GM12891 (cell line): Measurements from ENCODE around the gene BOLL.

Experiments
- POLR2A ChIP-seq: IDR thresholded peaks from 2 replicates; pipeline ENCODE4 v1.6.1; 2011; ENCODE audit warnings: low read depth, low read length, control low read depth
- POLR2AphosphoS5 ChIP-seq: IDR thresholded peaks from 2 replicates; pipeline ENCODE4 v1.6.1; 2011; ENCODE audit warnings: low read depth, low read length, control low read depth

GRCh38 chr2:197809064-197809463 is 23.9 kb upstream of the BOLL start:
- no peak for TF ChIP-seq POLR2A
- no peak for TF ChIP-seq POLR2AphosphoS5
